Left renal cortex interstitium (tissue), 4 donors: ENCODE data around the gene PRR23B. TPM values are rescaled to one million over a fixed set of nuclear protein-coding genes. Genes with fewer than 3 reads are reported as not detected.
"Not testable (repeated sequence)": the region's sequence is repeated elsewhere in the genome, so short reads cannot be mapped to it uniquely, and the experiment has no call there.

Experiments
- DNase-seq, 4 donors: peaks; one replicate each; pipeline ENCODE4 v3.0.0-alpha.2; 2013; ENCODE audit warnings: low read depth in 4 of 4, low spot score in 2 of 4, missing footprints in 1 of 4
- polyA plus RNA-seq, 4 donors: library from polyadenylated mRNA; unstranded; fragments of 120-200 nt; gene quantifications; one replicate each; pipeline ENCODE4 v1.2.1, GENCODE V29; 2013; ENCODE audit not compliant: insufficient read length in 4 of 4

The PRR23B gene
- not detected for polyA plus RNA-seq

DNA sequence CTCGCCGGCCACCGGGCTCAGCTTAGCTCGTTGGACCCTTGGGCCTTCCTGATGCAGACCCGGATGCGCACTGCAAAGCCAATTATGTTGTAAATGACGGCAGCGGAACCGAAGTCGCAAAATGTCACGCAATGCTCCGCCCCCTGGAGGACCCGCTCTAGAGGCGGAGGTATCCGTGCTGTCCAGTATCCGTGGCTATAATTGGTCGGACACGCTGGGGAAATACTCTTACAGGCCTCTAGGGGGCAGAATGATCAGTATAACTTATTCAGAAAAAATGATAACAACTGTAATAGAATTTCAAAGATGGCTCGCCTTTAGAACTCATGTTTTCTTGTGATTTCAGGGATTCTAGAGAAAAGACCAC lies at the start of gene PRR23B:
TSS of gene PRR23B (minus strand) at position 59 of the 367 bp plus-strand sequence. CDS start 265 bp downstream, outside the sequence.
- DNase-seq = no peak

DNA sequence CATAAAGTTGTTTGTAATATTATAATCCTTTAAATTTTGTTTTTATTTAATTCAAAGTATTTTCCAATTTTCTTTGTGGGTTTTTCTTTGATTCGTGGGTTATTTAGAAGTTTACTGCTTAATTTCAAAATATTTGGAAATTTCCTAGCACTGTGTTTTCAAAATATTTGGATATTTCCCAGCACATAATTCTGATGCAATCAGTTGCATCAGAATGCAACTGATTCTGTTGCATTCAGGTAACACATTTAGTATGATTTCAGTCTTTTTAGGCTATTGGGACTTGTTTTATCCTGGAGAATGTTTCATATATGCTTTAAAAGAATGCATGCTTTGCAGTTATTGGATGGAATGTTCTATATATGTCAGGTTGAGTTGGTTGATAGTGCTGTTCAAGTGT lies 42.2 kb upstream of the PRR23B start:
- no peak for DNase-seq

GRCh38 chr3:139052802-139053600 lies 32.3 kb upstream of the PRR23B start:
- DNase-seq = no peak

- no peak for DNase-seq
Measured at GRCh38 chr3:139044366-139045210, 23.9 kb upstream of the PRR23B start, which contains the start of gene PRR23C. Gene PRR23C, minus strand, starts transcription at chr3:139044892. Its CDS starts 272 bp downstream, at chr3:139044620.

GRCh38 chr3:139043554-139044365 lies 23.0 kb upstream of the PRR23B start:
- no peak for DNase-seq

DNA sequence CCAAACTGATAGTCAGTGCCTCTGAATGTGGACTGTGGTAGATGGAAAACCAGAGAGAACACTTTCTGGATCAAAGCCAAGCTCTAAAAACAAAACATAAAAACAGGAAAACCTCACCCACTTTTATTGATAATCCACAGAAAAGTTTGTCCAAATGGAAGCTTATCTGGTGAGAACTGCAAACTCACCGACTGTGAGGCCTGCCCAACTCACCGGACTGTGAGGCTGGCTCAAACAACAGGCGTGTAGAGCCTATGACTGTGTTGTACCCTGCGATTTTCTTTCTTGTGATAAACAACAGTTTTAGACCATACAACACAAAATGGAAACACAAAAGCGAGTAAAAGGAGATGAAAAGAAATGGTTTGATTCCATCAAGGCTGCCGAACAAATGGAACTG lies 16.8 kb upstream of the PRR23B start:
- DNase-seq = no peak

DNA sequence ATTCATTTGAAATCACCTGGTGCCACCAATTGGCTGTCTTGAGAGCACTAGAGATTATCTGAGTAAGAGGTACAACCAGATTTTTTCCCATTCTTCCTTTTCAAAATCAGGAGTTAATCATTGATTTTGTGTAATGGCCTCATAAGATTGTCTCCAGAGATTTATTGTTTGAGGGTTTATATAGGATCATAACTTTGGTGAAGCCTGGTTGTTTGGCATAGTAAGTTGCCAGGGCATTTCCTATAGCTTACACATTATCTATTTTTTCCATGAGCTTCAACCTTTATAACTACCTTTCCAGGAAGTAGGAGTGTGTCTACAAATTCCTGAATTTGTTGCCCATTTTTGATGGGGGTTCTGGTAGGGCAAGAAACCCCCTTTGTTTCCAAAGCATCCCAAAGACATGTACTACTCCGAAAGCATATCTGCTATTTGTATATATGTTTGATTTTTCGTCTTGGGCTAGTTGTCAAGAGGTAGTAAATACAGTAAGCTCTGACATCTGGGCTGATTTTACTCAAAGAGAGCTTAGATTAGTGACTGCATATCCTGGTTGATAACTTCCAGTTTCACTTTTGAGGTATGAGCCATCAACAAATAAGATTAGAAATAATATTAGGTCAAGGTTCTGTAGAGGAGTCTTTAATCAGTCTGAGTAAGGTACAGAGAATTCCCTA lies 11.7 kb upstream of the PRR23B start:
- no peak for DNase-seq

- DNase-seq = not testable (repeated sequence)
Measured at GRCh38 chr3:139030576-139030975, 9.8 kb upstream of the PRR23B start.

GRCh38 chr3:139024968-139025367 lies 4.2 kb upstream of the PRR23B start:
- DNase-seq = no peak

- DNase-seq = no peak
Measured at GRCh38 chr3:139020036-139020867, 474 bp downstream of the PRR23B start.

GRCh38 chr3:139016430-139017048 lies 4.2 kb downstream of the PRR23B start:
- DNase-seq = no peak

GRCh38 chr3:139006051-139006716 lies 14.5 kb downstream of the PRR23B start, which contains the start of gene PRR23A:
Gene PRR23A, minus strand, starts transcription at chr3:139006268. Its CDS starts 0 bp downstream, at chr3:139006268.
- DNase-seq = no peak

- no peak for DNase-seq
Measured at GRCh38 chr3:139005356-139005993, 15.3 kb downstream of the PRR23B start.

DNA sequence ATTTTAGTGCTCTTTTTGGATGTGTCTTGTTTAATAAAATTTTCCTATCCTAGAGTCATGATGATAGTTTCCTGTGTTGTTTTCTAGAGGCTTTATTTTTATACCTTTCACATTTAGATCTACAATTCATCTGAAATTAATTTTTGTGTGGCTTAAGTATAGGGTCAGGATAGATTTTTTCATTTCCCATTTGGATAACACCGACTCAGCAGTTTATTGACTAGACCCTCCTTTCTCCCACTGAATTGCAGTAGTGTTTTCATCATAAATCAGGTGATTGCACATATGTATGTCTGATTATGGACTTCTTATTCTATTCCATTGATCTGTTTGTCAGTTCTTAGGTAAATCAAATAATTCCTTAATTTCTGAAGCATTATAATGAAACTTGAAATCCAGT lies 25.0 kb downstream of the PRR23B start:
- DNase-seq = no peak

GRCh38 chr3:138987181-138987580 lies 33.5 kb downstream of the PRR23B start:
- DNase-seq = no peak

DNA sequence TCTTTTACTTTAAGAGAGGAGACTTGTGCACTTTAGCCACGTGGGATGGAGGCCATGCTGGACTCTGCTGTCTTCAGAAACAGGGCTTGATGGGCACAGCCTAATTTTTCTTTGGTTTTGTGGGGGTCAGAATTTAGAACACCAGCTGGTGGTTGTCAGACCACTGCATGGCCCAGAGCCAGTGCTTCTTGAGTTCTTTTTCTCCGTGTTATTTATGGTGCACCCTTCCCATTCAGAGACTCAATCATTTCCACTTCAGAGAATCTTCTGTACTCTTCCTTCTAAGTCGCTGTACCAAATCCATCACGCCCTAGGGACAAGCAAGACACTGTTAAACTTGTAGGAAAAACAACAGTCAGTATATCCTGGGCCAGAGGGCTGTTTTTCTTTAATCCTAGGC lies 34.8 kb downstream of the PRR23B start:
- peak in 1 of 4 donors; percentile 8 for DNase-seq

DNA sequence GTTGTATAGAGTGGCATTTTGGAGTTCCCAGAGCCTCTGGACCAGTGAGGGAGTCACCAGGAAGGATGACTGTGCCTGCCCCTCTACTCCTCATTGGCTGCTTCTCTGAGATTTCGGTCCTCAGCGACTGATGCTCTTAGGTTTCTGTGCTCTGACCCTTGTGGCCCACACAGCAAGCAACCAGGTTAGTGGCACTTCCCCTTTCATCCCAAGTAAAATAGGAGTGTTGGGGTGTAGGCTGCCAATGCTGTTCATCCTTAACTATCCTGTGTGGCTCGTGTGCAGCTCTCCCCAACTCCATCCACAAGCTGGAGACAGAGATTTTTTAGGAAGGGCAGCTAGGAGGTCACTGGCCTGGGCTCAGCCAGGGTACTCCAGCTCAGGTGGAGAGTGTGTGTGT lies 35.9 kb downstream of the PRR23B start:
- DNase-seq = no peak

GRCh38 chr3:138976047-138976446 lies 44.7 kb downstream of the PRR23B start:
- no peak for DNase-seq
